Mucosa of rectum (tissue), 2 donors: ENCODE results near the gene ITPR1.

ENCODE experiments used
- H3K27ac ChIP-seq, 2 donors: one replicate each; pipeline ENCODE4 v1.7.0; 2013; ENCODE audit warnings: inconsistent platforms in 2 of 2, low read depth in 2 of 2, low read length in 2 of 2
- H3K27me3 ChIP-seq, 2 donors: one replicate each; pipeline ENCODE4 v1.7.0; 2013; ENCODE audit warnings: low read length in 2 of 2; ENCODE audit not compliant: control insufficient read depth in 2 of 2, insufficient read depth in 2 of 2
- H3K36me3 ChIP-seq, 2 donors: one replicate each; pipeline ENCODE4 v1.7.0; 2013; ENCODE audit warnings: low read length in 2 of 2; ENCODE audit not compliant: control insufficient read depth in 2 of 2, insufficient read depth in 2 of 2
- H3K4me1 ChIP-seq, 2 donors: one replicate each; pipeline ENCODE4 v1.7.0; 2013; ENCODE audit warnings: low read length in 2 of 2, mild to moderate bottlenecking in 1 of 2; ENCODE audit not compliant: control insufficient read depth in 2 of 2, insufficient read depth in 2 of 2
- H3K4me3 ChIP-seq, 2 donors: one replicate each; pipeline ENCODE4 v1.7.0; 2013; ENCODE audit warnings: low read length in 2 of 2
- H3K9ac ChIP-seq, 2 donors: one replicate each; pipeline ENCODE4 v1.7.0; 2013; ENCODE audit warnings: low read length in 2 of 2, low read depth in 1 of 2, mild to moderate bottlenecking in 1 of 2
- H3K9me3 ChIP-seq, 2 donors: one replicate each; pipeline ENCODE4 v1.7.0; 2013; ENCODE audit warnings: low read length in 2 of 2; ENCODE audit not compliant: control insufficient read depth in 2 of 2
- donor health status: healthy.
- donor health status: Normal muscosa, but diverticular disease.

Gene ITPR1

GRCh38 chr3:4856986-4857385 is 363.8 kb downstream of the ITPR1 start:
- H3K27me3 ChIP-seq = no peaks in the 10 kb centered on the region
- H3K36me3 ChIP-seq = no peaks in the 10 kb centered on the region
- H3K4me1 ChIP-seq = no peaks in the 10 kb centered on the region
- H3K27ac ChIP-seq = no peak overlapping the region
- H3K9me3 ChIP-seq = no peaks in the 10 kb centered on the region
- H3K9ac ChIP-seq = no peak overlapping the region
- H3K4me3 ChIP-seq = no peak overlapping the region

GRCh38 chr3:4859788-4860187 is 366.6 kb downstream of the ITPR1 start:
- Histone ChIP-seq H3K9ac (no peak overlapping the region), H3K9me3 (no peaks in the 10 kb centered on the region), H3K4me3 (no peak overlapping the region), H3K27me3 (no peaks in the 10 kb centered on the region), H3K36me3 (no peaks in the 10 kb centered on the region), H3K4me1 (no peaks in the 10 kb centered on the region), H3K27ac (no peak overlapping the region)

GRCh38 chr3:4862973-4863372 is 369.8 kb downstream of the ITPR1 start:
- Histone ChIP-seq H3K4me1 (peaks cover 8 to 17% of the 10 kb centered on the region in 2 donors), H3K4me3 (no peak overlapping the region), H3K27me3 (no peaks in the 10 kb centered on the region), H3K9me3 (no peaks in the 10 kb centered on the region), H3K36me3 (no peaks in the 10 kb centered on the region), H3K27ac (no peak overlapping the region), H3K9ac (no peak overlapping the region)

GRCh38 chr3:4864503-4864902 is 371.4 kb downstream of the ITPR1 start:
- H3K27ac ChIP-seq = no peak overlapping the region
- H3K27me3 ChIP-seq = no peaks in the 10 kb centered on the region
- H3K4me3 ChIP-seq = no peak overlapping the region
- no peak overlapping the region for H3K9ac ChIP-seq
- H3K4me1 ChIP-seq = peaks cover 14 to 18% of the 10 kb centered on the region in 2 donors
- no peaks in the 10 kb centered on the region for H3K36me3 ChIP-seq
- H3K9me3 ChIP-seq = no peaks in the 10 kb centered on the region

GRCh38 chr3:4865714-4866113 is 372.6 kb downstream of the ITPR1 start:
- no peak overlapping the region for H3K4me3 ChIP-seq
- H3K9me3 ChIP-seq = no peaks in the 10 kb centered on the region
- H3K36me3 ChIP-seq = no peaks in the 10 kb centered on the region
- H3K9ac ChIP-seq = no peak overlapping the region
- no peak overlapping the region for H3K27ac ChIP-seq
- peaks cover 14 to 18% of the 10 kb centered on the region in 2 donors for H3K4me1 ChIP-seq
- H3K27me3 ChIP-seq = no peaks in the 10 kb centered on the region

GRCh38 chr3:4866866-4867265 is 373.7 kb downstream of the ITPR1 start:
- H3K27me3 ChIP-seq = no peaks in the 10 kb centered on the region
- no peaks in the 10 kb centered on the region for H3K36me3 ChIP-seq
- peak overlapping the region; percentile 95 to 97 for H3K27ac ChIP-seq
- peak overlapping the region; percentile 2 to 34 for H3K4me3 ChIP-seq
- H3K9me3 ChIP-seq = no peaks in the 10 kb centered on the region
- H3K9ac ChIP-seq = peak overlapping the region in 1 of 2 donors; percentile 79
- H3K4me1 ChIP-seq = peaks cover 14 to 18% of the 10 kb centered on the region in 2 donors

GRCh38 chr3:4877173-4877787 is 384.1 kb downstream of the ITPR1 start:
- H3K36me3 ChIP-seq = no peaks in the 10 kb centered on the region
- H3K27me3 ChIP-seq = no peaks in the 10 kb centered on the region
- H3K9me3 ChIP-seq = no peaks in the 10 kb centered on the region
- H3K27ac ChIP-seq = no peak overlapping the region
- no peak overlapping the region for H3K9ac ChIP-seq
- H3K4me3 ChIP-seq = no peak overlapping the region
- H3K4me1 ChIP-seq = no peaks in the 10 kb centered on the region

GRCh38 chr3:4880850-4881249 is 387.7 kb downstream of the ITPR1 start:
- Histone ChIP-seq H3K27me3 (no peaks in the 10 kb centered on the region), H3K4me3 (no peak overlapping the region), H3K4me1 (no peaks in the 10 kb centered on the region), H3K36me3 (no peaks in the 10 kb centered on the region), H3K9ac (no peak overlapping the region), H3K9me3 (no peaks in the 10 kb centered on the region), H3K27ac (no peak overlapping the region)

- Histone ChIP-seq H3K27ac (no peak overlapping the region), H3K4me1 (no peaks in the 10 kb centered on the region), H3K9me3 (no peaks in the 10 kb centered on the region), H3K27me3 (no peaks in the 10 kb centered on the region), H3K36me3 (no peaks in the 10 kb centered on the region), H3K4me3 (no peak overlapping the region), H3K9ac (no peak overlapping the region)
Measured at GRCh38 chr3:4882548-4882947, 389.4 kb downstream of the ITPR1 start.

GRCh38 chr3:4883011-4883410 is 389.9 kb downstream of the ITPR1 start:
- Histone ChIP-seq H3K36me3 (no peaks in the 10 kb centered on the region), H3K4me3 (no peak overlapping the region), H3K27ac (no peak overlapping the region), H3K9ac (no peak overlapping the region), H3K4me1 (no peaks in the 10 kb centered on the region), H3K27me3 (no peaks in the 10 kb centered on the region), H3K9me3 (no peaks in the 10 kb centered on the region)

GRCh38 chr3:4884888-4885287 is 391.7 kb downstream of the ITPR1 start:
- Histone ChIP-seq H3K4me1 (no peaks in the 10 kb centered on the region), H3K36me3 (no peaks in the 10 kb centered on the region), H3K27ac (no peak overlapping the region), H3K27me3 (no peaks in the 10 kb centered on the region), H3K4me3 (no peak overlapping the region), H3K9me3 (no peaks in the 10 kb centered on the region), H3K9ac (no peak overlapping the region)
